HG02588 (cell line): Measurements from ENCODE around the gene ATXN2.

Experiments
- ATAC-seq: cut with Tn5 transposase; IDR thresholded peaks from one replicate; pipeline ENCODE4 v1.9.1; 2021; ENCODE audit warnings: mild to moderate bottlenecking, moderate library complexity; ENCODE audit not compliant: unreplicated experiment

ATXN2 gene

GRCh38 chr12:111440152-111440551, 159.0 kb downstream of the ATXN2 start:
- no peak for ATAC-seq

DNA sequence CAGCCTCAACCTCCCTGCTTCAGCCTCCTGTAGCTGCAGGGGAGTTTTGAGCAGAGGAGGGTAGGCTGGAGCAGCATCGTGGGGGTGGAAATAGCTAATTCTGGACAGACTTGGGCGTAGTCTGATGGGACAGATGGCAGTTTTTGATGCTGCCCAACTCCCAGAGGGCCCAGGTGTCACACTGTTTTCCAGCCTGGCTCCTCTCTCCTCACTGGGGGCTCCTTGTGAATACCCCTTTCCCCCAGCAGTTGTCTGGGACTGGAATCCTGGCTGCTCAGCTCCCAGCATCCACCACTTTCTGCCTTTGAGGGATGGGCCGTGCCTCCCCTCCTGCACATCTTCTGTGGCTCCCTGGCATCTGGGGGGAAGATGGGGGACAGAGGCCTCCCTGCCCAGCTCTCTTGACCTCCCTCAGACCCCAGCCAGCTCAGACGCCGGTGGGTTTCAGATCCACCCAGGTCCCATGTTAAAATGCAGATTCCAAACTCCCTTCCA, 159.4 kb downstream of the ATXN2 start:
- ATAC-seq = no peak

GRCh38 chr12:111438481-111438880, 160.6 kb downstream of the ATXN2 start:
- no peak for ATAC-seq

DNA sequence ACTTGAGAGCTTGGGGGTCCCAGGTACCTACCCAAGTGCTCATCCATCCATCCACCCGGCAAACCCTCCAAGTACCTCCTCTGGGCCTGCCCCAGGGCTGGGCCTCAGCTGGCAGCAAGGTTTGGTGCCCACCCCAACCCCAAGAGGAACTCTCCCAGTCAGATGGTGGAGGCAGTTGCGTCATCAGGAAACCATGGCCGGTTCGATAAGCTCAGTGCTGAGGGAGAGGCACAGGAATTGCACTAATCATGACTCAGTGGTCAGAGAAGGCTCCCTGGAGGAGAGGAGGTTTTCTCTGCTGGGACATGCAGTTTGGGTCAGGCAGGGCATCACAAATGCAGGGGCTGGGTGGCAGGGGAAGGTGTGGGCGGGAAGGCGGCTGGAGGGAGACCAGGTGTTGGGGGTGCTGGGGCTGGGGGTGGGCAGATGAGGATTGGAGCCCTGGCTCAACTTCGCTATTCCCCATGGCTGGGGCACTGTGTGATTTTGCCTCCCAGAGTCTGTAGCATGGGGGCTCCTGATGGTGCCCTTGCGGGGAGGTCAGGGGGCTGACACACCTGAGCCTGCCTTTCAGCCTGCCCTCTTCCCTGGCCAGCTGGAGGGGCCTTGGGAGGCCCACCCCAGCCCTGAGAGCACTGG, 161.2 kb downstream of the ATXN2 start:
- ATAC-seq = no peak

DNA sequence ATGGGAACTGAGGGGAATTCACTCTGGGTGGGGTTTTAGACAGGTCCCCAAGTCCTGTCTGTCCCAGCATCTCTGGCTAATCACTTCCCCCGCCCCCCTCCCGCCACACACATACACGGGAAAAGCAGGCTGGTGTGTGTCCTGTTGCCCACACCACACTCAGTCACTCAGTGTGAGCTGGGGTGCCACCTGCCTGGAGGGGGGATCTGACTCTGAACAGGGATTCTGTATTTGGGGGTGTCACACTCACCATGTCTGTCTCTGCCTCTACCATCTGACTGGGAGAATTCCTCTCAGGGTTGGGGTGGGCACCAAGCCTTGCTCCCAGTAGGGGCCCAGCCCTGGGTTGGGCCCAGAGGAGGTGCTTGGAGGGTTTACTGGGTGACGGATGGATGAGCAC, 162.3 kb downstream of the ATXN2 start:
- no peak for ATAC-seq

- ATAC-seq = no peak
Measured at GRCh38 chr12:111436266-111436665, 162.8 kb downstream of the ATXN2 start.

DNA sequence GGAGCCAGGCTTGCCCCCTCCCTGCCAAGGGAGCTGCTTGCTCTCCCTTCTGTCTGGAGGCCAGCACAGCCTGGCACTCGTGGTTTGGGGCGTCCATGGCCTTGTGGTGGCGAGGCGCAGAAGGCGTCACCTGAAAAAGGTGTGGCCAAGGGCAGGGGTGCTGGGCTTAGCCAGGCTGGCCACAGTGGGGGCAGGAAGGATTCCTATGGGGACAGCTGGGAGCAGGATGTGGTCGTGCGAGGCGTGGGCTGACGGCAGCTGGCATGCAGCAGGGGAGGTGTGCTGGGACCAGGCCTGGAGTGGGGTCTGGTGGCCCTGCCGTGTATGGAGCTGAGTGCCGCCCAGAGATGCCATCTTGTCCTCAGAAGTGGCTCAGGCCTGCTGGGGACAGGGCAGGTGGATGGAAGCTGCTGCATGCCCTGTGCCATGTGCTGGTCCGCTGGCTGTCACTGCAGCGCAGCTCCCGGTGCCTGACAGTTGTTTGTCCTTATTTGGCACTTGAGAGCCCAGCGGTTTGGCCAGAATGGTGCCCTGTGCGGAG, 163.4 kb downstream of the ATXN2 start:
- no peak for ATAC-seq

DNA sequence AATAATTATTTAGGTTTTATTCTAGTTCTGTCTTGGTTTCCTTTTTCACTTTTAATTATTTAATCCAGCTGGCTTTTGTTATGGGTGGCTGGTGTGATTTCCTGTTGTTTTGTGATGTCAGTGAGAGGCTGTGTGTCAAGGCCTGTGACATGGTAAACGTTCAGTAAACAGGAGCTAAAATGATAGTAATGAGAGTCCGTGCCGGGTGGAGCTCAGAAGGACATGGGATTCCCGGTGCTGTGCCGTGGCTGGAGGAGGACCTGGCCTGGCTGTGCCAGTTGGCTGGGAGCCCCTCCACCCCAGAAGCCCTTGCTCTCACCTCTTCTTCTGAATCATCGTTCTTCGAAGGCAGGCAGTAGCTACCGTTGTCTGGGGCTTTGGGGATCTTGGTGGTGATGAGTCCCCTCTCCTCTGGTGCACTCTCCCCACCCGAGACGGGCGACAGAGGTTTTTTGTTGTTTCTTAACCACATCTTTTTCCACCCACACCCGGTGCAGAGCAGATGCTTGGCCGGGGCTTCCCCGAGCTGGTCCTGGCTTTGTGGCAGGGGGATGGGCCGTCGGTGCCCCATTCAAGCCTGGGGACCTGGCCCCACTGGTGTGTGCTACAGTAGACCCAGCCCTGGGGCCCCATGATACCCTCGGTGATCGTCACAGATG, 164.3 kb downstream of the ATXN2 start:
- ATAC-seq = peak; percentile 50

GRCh38 chr12:111434049-111434448, 165.1 kb downstream of the ATXN2 start:
- no peak for ATAC-seq

- ATAC-seq = no peak
Measured at GRCh38 chr12:111431772-111432171, 167.3 kb downstream of the ATXN2 start.

GRCh38 chr12:111430433-111431353, 168.4 kb downstream of the ATXN2 start:
- no peak for ATAC-seq

GRCh38 chr12:111429828-111430432, 169.2 kb downstream of the ATXN2 start:
- ATAC-seq = no peak

GRCh38 chr12:111428728-111429175, 170.4 kb downstream of the ATXN2 start:
- ATAC-seq = no peak

DNA sequence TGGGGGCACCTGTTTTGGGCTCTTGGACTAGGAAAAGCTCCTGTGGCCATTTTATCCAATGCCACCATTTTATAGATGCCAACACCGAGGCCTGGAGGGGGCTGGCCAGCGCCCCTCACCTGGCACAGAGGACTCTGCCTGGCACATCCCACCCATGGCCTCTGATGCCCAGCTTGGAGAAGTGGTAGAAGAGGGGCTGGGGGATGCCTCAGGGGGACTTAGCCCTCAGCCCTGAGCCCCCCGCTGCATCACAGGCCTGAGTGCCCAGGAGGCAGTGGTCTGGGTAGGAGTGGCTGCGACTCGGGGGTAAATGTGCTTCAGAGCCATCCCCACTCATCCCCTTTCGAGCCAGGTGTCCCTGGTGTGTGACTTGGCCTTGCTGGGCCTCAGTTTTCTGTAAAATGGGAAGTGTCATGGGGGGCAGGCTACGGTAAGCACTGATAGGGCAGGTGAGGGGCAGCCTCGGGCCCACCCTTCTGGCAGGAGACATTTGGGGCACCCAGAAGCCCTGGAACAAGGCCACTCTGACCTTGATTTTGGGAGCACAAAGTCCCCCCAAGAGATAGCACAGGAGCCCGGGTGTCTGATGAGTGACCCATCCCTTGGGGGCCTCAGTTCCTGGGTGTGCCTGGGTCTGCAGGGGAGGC, 170.9 kb downstream of the ATXN2 start:
- ATAC-seq = no peak

- no peak for ATAC-seq
Measured at GRCh38 chr12:111427417-111428074, 171.6 kb downstream of the ATXN2 start.

DNA sequence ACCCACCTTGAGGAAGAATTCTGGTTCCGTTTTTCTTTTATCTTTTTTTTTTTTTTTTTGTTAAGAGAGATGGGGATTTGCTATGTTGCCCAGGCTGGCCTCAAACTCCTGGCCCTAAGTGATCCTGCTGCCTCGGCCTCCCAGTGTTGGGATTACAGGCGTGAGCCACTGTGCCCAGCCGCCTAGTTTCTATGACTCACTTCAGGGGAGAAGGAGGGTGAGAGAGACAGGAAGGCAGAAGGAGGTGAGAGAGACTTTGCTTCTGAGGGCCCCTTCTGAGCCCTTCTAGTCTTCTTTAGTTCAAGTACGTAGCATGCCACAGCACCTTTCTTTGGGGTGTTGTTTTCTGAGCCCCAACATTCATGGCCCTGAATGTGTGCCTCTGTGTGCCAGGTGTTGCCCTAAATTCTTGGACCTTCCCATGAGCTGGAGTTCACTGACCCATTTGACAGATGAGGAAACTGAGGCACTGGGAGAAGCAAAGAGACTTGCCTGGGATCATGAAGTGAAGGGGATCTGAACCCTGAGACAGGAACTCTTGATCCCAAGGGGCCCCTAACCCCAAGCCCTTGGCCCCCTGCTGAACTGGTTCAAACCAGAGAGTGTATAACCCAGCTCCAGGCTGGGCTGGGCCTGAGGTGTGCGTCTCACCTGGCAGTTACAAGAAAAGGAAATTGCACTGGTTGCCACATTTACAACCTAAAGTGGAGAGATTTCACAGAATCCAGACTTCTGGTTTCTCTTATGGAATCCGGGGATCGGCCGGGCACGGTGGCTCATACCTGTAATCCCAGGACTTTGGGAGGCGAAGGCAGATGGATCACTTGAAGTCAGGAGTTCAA, 172.6 kb downstream of the ATXN2 start:
- ATAC-seq = no peak

DNA sequence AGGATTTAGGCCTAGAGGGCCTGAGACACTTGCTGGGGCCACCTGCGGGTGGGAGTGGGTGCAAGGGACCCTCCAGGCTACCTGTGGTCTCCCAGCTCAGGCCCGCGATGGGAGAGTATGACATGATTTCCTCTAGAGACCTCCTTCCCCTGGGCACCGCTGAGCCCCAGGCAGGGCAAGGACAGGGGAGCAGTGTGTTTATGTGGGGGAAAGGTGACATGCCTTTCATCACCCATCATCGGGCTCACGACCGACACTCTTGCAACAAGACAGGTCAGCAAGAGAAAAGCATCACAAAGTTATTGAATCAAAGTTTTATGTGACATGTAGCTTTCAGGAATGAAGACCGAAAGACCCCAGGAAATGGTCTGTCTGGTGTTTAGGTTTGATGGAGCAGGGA, 173.5 kb downstream of the ATXN2 start:
- ATAC-seq = no peak

DNA sequence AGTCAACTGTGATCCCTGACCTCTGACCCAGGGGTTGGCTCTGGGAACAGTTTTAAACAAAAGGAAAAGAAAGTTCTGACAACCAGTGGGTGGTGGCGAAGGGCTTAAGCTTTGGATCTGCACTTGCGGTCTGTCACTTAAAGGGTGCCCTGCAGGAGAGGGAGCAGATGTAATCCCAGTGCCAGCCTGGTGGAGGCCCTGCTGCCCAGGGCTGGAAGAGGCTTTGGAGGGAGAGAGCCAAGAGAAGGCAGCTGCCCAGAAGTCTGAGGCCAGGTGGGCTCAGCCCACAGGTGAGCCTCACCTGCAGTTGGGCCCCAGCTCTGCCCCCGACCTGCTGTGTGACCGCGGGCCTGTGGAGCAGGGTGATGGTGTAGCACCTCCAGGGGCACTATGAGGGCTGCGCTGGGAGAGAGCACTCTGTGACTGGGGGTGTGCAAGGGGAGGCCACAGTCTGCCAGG, 174.3 kb downstream of the ATXN2 start:
- no peak for ATAC-seq
